HEK293 (cell line): ENCODE measurements around the gene HOXC11.

ENCODE experiments used
- EGR2 ChIP-seq: fragments of 450-650 bp; formaldehyde crosslinking; IDR thresholded peaks from 2 replicates; pipeline ENCODE4 v1.5.1; 2016; ENCODE audit warnings: low read depth, missing biosample characterization, missing genetic modification characterization
- GLIS2 ChIP-seq: fragments of 450-650 bp; formaldehyde crosslinking; IDR thresholded peaks from 2 replicates; pipeline ENCODE4 v1.5.1; 2016; ENCODE audit warnings: missing biosample characterization, missing genetic modification characterization
- INSM2 ChIP-seq: fragments of 450-650 bp; formaldehyde crosslinking; IDR thresholded peaks from 2 replicates; pipeline ENCODE4 v1.5.1; 2016; ENCODE audit warnings: missing biosample characterization, missing genetic modification characterization
- KLF16 ChIP-seq: fragments of 450-650 bp; formaldehyde crosslinking; IDR thresholded peaks from 2 replicates; pipeline ENCODE4 v1.5.1; 2017; ENCODE audit warnings: missing biosample characterization, missing genetic modification characterization
- KLF9 ChIP-seq: fragments of 450-650 bp; formaldehyde crosslinking; IDR thresholded peaks from 2 replicates; pipeline ENCODE4 v1.5.1; 2016; ENCODE audit warnings: missing biosample characterization, missing genetic modification characterization, low read depth
- MEIS1 ChIP-seq: sonication (generic); formaldehyde crosslinking; IDR thresholded peaks from 2 replicates; pipeline ENCODE4 v1.8.1; 2022; ENCODE audit warnings: missing genetic modification reagents, mild to moderate bottlenecking, borderline replicate concordance
- WT1 ChIP-seq: fragments of 450-650 bp; formaldehyde crosslinking; IDR thresholded peaks from 2 replicates; pipeline ENCODE4 v1.5.1; 2016; ENCODE audit warnings: missing biosample characterization, missing genetic modification characterization
- ZBTB20 ChIP-seq: fragments of 450-650 bp; formaldehyde crosslinking; IDR thresholded peaks from 2 replicates; pipeline ENCODE4 v1.5.1; 2016; ENCODE audit warnings: missing biosample characterization, missing genetic modification characterization
- ZBTB44 ChIP-seq: fragments of 450-650 bp; IDR thresholded peaks from 2 replicates; pipeline ENCODE4 v1.5.1; 2018; ENCODE audit warnings: missing biosample characterization, mild to moderate bottlenecking, missing genetic modification characterization
- ZBTB8A ChIP-seq: fragments of 450-650 bp; formaldehyde crosslinking; IDR thresholded peaks from 2 replicates; pipeline ENCODE4 v1.5.1; 2016; ENCODE audit warnings: missing biosample characterization, missing genetic modification characterization
- ZEB2 ChIP-seq: fragments of 450-650 bp; formaldehyde crosslinking; IDR thresholded peaks from 2 replicates; pipeline ENCODE4 v1.5.1; 2016; ENCODE audit warnings: missing biosample characterization, missing genetic modification characterization
- ZIC2 ChIP-seq: fragments of 450-650 bp; formaldehyde crosslinking; IDR thresholded peaks from 2 replicates; pipeline ENCODE4 v1.5.1; 2016; ENCODE audit warnings: missing biosample characterization, missing genetic modification characterization
- ZNF10 ChIP-seq: fragments of 450-650 bp; formaldehyde crosslinking; IDR thresholded peaks from 2 replicates; pipeline ENCODE4 v1.5.1; 2017; ENCODE audit warnings: missing biosample characterization, missing genetic modification characterization
- ZNF133 ChIP-seq: fragments of 450-650 bp; formaldehyde crosslinking; IDR thresholded peaks from 2 replicates; pipeline ENCODE4 v1.5.1; 2016; ENCODE audit warnings: missing biosample characterization, missing genetic modification characterization
- ZNF2 ChIP-seq: fragments of 450-650 bp; formaldehyde crosslinking; IDR thresholded peaks from 2 replicates; pipeline ENCODE4 v1.5.1; 2016; ENCODE audit warnings: missing biosample characterization, missing genetic modification characterization
- ZNF266 ChIP-seq: fragments of 450-650 bp; formaldehyde crosslinking; IDR thresholded peaks from 2 replicates; pipeline ENCODE4 v1.5.1; 2016; ENCODE audit warnings: missing biosample characterization, missing genetic modification characterization, low read depth
- ZNF335 ChIP-seq: fragments of 450-650 bp; formaldehyde crosslinking; conservative IDR thresholded peaks from 2 replicates; pipeline ENCODE4 v1.5.1; 2016; ENCODE audit warnings: missing biosample characterization, missing genetic modification characterization
- ZNF341 ChIP-seq: fragments of 450-650 bp; formaldehyde crosslinking; IDR thresholded peaks from 2 replicates; pipeline ENCODE4; 2016; ENCODE audit warnings: low read depth, missing biosample characterization, missing genetic modification characterization
- ZNF76 ChIP-seq: fragments of 450-650 bp; formaldehyde crosslinking; IDR thresholded peaks from 2 replicates; pipeline ENCODE4; 2016; ENCODE audit warnings: low read depth, missing biosample characterization, missing genetic modification characterization, borderline replicate concordance
- ZNF785 ChIP-seq: fragments of 450-650 bp; formaldehyde crosslinking; IDR thresholded peaks from 2 replicates; pipeline ENCODE4 v1.5.1; 2016; ENCODE audit warnings: missing biosample characterization, missing genetic modification characterization
- ZNF791 ChIP-seq: fragments of 450-650 bp; formaldehyde crosslinking; IDR thresholded peaks from 2 replicates; pipeline ENCODE4 v1.5.1; 2016; ENCODE audit warnings: missing biosample characterization, missing genetic modification characterization
- ZNF837 ChIP-seq: fragments of 450-650 bp; formaldehyde crosslinking; IDR thresholded peaks from 2 replicates; pipeline ENCODE4 v1.5.1; 2016; ENCODE audit warnings: missing biosample characterization, missing genetic modification characterization
- ZSCAN16 ChIP-seq: fragments of 450-650 bp; formaldehyde crosslinking; IDR thresholded peaks from 2 replicates; pipeline ENCODE4 v1.5.1; 2016; ENCODE audit warnings: missing biosample characterization, missing genetic modification characterization
- ZSCAN18 ChIP-seq: fragments of 450-650 bp; formaldehyde crosslinking; IDR thresholded peaks from 2 replicates; pipeline ENCODE4 v1.5.1; 2016; ENCODE audit warnings: missing biosample characterization, missing genetic modification characterization
- ZSCAN4 ChIP-seq: fragments of 450-650 bp; formaldehyde crosslinking; IDR thresholded peaks from 2 replicates; pipeline ENCODE4 v1.5.1; 2017; ENCODE audit warnings: missing biosample characterization, missing genetic modification characterization
- TF ChIP-seq, protein P1 (sequence below): fragments of 450-650 bp; formaldehyde crosslinking; IDR thresholded peaks from 2 replicates; pipeline ENCODE4 v1.5.1; 2016; ENCODE audit warnings: missing biosample characterization, missing genetic modification characterization
- TF ChIP-seq, protein P2 (sequence below): fragments of 450-650 bp; formaldehyde crosslinking; conservative IDR thresholded peaks from 2 replicates; pipeline ENCODE4 v1.5.1; 2016; ENCODE audit warnings: low read depth, missing biosample characterization, missing genetic modification characterization

The HOXC11 gene

DNA sequence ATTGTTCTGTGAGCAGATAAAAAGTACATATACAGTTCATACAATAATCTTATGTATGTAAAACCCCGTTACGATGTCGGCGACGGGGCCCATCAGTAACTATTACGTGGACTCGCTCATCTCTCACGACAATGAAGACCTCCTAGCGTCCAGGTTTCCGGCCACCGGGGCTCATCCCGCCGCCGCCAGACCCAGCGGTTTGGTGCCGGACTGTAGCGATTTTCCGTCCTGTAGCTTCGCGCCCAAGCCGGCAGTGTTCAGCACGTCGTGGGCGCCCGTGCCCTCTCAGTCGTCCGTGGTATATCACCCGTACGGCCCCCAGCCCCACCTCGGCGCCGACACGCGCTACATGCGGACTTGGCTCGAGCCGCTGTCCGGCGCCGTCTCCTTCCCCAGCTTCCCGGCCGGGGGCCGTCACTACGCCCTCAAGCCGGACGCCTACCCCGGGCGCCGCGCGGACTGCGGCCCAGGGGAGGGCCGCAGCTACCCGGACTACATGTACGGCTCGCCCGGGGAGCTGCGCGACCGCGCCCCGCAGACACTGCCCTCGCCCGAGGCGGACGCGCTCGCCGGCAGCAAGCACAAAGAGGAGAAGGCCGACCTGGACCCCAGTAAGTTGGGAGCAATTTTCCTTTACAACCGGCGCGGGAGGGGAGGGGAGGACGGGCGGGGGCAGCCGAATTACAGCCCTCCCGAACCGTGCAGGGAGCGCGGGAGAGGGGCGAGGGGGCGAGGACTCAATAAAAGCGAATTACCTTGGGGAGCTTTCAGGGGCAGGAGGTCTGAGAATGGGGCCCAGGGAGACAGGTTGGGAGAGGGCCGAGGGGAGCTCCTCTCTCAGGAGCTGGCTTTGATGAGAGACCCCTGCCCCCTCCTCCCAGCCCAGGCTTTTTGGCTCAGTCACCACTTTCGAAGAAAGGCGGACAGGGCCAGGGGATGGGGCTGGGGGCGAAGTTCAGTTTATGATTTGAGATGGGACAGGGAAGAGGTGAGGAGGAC lies 27.5 kb downstream of the HOXC11 start, which contains the start of gene HOXC9 (continued):
- TF ChIP-seq, protein P1, sequence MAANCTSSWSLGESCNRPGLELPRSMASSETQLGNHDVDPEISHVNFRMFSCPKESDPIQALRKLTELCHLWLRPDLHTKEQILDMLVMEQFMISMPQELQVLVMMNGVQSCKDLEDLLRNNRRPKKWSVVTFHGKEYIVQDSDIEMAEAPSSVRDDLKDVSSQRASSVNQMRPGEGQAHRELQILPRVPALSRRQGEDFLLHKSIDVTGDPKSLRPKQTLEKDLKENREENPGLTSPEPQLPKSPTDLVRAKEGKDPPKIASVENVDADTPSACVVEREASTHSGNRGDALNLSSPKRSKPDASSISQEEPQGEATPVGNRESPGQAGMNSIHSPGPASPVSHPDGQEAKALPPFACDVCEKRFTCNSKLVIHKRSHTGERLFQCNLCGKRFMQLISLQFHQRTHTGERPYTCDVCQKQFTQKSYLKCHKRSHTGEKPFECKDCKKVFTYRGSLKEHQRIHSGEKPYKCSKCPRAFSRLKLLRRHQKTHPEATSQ (tag by site-specific recombination): no peak
- TF ChIP-seq ZBTB44: no peak
- peak; percentile 72 for TF ChIP-seq ZBTB8A (tag by site-specific recombination)
- TF ChIP-seq KLF16 (tag by site-specific recombination): peak; percentile 20; the same call in 1 of the 2 replicates
- TF ChIP-seq WT1 (tag by site-specific recombination): peak; percentile 39; the same call in 1 of the 2 replicates
- no peak for TF ChIP-seq ZNF133 (tag by site-specific recombination)
- 0 out of 2 replicates have a peak, but pooled peaks have one; percentile 31 for TF ChIP-seq ZNF2 (tag by site-specific recombination)
- peak; percentile 61 for TF ChIP-seq ZBTB20 (tag by site-specific recombination)
- peak; percentile 49 for TF ChIP-seq KLF9 (tag by site-specific recombination)
- TF ChIP-seq ZSCAN18: 0 out of 2 replicates have a peak, but pooled peaks have one; percentile 9
- peak; percentile 11; the same call in 1 of the 2 replicates for TF ChIP-seq ZNF76 (tag by site-specific recombination)
- peak; percentile 48; the same call in 1 of the 2 replicates for TF ChIP-seq ZSCAN4 (tag by site-specific recombination)
- 0 out of 2 replicates have a peak, but pooled peaks have one; percentile 21 for TF ChIP-seq ZNF10 (tag by site-specific recombination)
- TF ChIP-seq EGR2 (tag by site-specific recombination): peak; percentile 35
- 0 out of 2 replicates have a peak, but pooled peaks have one; percentile 42 for TF ChIP-seq ZNF791 (tag by site-specific recombination)
- peak; percentile 81 for TF ChIP-seq ZNF335
- TF ChIP-seq GLIS2 (tag by site-specific recombination): peak; percentile 70
- TF ChIP-seq ZNF266 (tag by site-specific recombination): peak; percentile 10; the same call in 1 of the 2 replicates
- TF ChIP-seq ZIC2 (tag by site-specific recombination): peak; percentile 29; the same call in 1 of the 2 replicates
- TF ChIP-seq ZNF837 (tag by site-specific recombination): no peak
- no peak for TF ChIP-seq MEIS1 (CRISPR knock-in tag)
- peak; percentile 47; the same call in 1 of the 2 replicates for TF ChIP-seq ZNF785 (tag by site-specific recombination)
- TF ChIP-seq ZEB2 (tag by site-specific recombination): no peak; the same call in 1 of the 2 replicates
- TF ChIP-seq ZSCAN16 (tag by site-specific recombination): peak; percentile 36; the same call in 1 of the 2 replicates
- TF ChIP-seq, protein P2, sequence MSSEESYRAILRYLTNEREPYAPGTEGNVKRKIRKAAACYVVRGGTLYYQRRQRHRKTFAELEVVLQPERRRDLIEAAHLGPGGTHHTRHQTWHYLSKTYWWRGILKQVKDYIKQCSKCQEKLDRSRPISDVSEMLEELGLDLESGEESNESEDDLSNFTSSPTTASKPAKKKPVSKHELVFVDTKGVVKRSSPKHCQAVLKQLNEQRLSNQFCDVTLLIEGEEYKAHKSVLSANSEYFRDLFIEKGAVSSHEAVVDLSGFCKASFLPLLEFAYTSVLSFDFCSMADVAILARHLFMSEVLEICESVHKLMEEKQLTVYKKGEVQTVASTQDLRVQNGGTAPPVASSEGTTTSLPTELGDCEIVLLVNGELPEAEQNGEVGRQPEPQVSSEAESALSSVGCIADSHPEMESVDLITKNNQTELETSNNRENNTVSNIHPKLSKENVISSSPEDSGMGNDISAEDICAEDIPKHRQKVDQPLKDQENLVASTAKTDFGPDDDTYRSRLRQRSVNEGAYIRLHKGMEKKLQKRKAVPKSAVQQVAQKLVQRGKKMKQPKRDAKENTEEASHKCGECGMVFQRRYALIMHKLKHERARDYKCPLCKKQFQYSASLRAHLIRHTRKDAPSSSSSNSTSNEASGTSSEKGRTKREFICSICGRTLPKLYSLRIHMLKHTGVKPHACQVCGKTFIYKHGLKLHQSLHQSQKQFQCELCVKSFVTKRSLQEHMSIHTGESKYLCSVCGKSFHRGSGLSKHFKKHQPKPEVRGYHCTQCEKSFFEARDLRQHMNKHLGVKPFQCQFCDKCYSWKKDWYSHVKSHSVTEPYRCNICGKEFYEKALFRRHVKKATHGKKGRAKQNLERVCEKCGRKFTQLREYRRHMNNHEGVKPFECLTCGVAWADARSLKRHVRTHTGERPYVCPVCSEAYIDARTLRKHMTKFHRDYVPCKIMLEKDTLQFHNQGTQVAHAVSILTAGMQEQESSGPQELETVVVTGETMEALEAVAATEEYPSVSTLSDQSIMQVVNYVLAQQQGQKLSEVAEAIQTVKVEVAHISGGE (tag by site-specific recombination): peak; percentile 43
- no peak for TF ChIP-seq ZNF341
- no peak; the same call in 1 of the 2 replicates for TF ChIP-seq INSM2 (tag by site-specific recombination)
